Measurements from ENCODE around the gene CREB3L1.

Gene CREB3L1, protein sequence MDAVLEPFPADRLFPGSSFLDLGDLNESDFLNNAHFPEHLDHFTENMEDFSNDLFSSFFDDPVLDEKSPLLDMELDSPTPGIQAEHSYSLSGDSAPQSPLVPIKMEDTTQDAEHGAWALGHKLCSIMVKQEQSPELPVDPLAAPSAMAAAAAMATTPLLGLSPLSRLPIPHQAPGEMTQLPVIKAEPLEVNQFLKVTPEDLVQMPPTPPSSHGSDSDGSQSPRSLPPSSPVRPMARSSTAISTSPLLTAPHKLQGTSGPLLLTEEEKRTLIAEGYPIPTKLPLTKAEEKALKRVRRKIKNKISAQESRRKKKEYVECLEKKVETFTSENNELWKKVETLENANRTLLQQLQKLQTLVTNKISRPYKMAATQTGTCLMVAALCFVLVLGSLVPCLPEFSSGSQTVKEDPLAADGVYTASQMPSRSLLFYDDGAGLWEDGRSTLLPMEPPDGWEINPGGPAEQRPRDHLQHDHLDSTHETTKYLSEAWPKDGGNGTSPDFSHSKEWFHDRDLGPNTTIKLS

DNA sequence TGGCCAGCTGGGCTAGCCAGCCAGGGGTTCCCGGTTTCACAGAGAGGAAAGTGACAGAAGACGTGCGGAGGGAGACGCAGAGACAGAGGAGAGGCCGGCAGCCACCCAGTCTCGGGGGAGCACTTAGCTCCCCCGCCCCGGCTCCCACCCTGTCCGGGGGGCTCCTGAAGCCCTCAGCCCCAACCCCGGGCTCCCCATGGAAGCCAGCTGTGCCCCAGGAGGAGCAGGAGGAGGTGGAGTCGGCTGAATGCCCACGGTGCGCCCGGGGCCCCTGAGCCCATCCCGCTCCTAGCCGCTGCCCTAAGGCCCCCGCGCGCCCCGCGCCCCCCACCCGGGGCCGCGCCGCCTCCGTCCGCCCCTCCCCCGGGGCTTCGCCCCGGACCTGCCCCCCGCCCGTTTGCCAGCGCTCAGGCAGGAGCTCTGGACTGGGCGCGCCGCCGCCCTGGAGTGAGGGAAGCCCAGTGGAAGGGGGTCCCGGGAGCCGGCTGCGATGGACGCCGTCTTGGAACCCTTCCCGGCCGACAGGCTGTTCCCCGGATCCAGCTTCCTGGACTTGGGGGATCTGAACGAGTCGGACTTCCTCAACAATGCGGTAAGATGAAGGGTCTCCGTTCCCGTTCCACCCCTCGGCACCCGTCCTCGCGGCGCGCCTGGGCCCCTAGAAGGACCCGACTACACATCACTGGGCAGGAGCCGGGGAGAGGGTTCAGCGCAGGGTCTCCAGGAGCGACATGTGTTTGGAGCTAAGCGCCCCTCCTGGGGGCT is at the start of gene CREB3L1:
Gene CREB3L1, plus strand, starts transcription at position 41 of the 765 bp plus-strand sequence. Its CDS starts 450 bp downstream, at position 491.
- Mint-ChIP-seq H3K4me1 (peaks cover 16% of the 10 kb centered on the region), H3K27ac (peak within 1 kb of the TSS in 1 of 2 donors; percentile 63), H3K4me3 (peak within 1 kb of the TSS; percentile 59 to 67), H3K9me3 (no peaks in the 10 kb centered on the region), H3K27me3 (peaks cover 53% of the 10 kb centered on the region)
- DNase-seq (no peak), ATAC-seq (peak; percentile 51)

DNA sequence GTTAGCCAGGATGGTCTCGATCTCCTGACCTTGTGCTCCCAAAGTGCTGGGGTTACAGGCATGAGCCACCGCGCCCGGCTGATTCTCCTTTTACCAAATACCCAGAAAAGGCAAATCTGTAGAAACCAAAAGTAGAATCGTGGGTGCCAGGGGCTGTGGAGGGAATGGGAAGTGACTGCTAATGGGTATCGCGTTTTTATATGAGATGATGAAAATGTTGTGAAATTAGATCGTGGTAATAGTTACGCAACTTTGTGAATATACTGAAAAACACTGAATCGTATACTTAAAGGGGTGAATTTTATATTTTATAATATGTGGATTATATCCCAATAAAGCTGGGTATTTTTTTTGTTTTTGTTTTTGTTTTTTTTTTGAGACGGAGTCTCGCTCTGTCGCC is 48.2 kb upstream of the CREB3L1 start:
- Mint-ChIP-seq H3K4me1 (no peaks in the 10 kb centered on the region), H3K27me3 (peaks cover 45% of the 10 kb centered on the region), H3K9me3 (no peaks in the 10 kb centered on the region), H3K4me3 (no peak overlapping the region), H3K27ac (no peak overlapping the region)
- ATAC-seq (peak; percentile 48), DNase-seq (no peak)

DNA sequence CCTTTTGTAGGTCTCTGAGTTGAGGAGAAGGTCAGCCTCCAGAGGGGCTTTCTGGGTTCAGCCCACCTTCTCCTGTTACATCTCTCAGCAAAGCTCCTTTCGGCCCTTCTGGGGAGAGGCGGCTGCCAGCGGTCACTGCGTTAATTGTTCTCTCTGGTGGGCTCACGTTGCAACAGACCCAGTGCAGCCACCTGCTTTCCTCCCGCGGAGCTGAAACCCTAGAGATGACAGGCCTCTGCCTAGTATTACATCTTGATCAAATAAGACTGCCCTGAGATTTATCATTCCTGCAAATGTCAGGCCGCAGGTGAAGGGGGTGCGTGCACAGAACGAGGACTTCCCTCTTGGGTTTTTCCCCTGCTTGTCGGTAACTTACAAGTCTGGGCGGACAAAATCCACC is 43.2 kb upstream of the CREB3L1 start:
- no peak for ATAC-seq
- DNase-seq: no peak
- Mint-ChIP-seq H3K27ac (no peak overlapping the region), H3K27me3 (peaks cover 38% of the 10 kb centered on the region), H3K4me1 (peaks cover 23% of the 10 kb centered on the region), H3K4me3 (no peak overlapping the region), H3K9me3 (no peaks in the 10 kb centered on the region)

DNA sequence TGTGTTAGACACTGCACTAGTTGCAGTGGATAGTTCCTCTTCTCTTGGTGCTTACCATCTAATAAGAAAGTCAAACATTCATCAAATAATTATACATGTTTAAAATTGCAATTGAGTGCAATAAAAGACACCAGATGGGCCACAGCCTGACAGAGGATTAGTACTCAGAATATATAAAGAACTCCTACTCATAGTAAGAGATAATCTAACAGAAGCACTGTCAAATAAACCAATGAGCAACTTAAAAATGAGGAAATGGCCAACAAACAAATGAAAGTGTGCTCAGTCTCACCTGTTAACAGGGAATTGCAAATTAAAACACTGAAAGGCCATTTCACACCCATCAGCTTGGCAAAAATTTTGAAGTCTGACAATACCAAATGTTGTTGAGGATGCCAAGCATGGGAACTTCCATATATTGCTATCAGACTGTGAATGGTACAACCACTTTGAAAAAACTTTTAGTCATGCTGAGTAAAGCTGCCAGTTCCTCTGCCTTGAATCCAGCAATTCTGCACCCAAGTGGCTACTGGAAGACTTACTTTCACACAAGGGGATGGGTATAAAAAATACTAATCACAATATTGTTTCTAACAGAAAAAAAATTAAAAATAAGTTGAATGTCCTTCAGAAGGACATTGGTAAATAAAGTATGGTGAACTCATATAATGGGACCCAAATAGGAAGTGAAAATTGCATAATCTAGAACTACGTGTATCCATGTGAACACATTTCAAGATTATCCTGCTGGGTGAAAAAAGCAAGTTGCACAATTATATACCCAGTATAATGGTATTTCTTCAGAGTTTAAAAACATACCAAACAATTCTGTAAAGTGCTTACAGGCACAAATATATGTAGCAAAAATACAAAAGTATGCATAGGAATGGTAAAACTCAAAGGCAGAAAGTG is 41.4 kb upstream of the CREB3L1 start:
- Mint-ChIP-seq H3K4me3 (peak overlapping the region in 1 of 2 donors; percentile 35), H3K4me1 (peaks cover 32% of the 10 kb centered on the region), H3K27me3 (peaks cover 45% of the 10 kb centered on the region), H3K9me3 (no peaks in the 10 kb centered on the region), H3K27ac (no peak overlapping the region)
- ATAC-seq: no peak
- no peak for DNase-seq

DNA sequence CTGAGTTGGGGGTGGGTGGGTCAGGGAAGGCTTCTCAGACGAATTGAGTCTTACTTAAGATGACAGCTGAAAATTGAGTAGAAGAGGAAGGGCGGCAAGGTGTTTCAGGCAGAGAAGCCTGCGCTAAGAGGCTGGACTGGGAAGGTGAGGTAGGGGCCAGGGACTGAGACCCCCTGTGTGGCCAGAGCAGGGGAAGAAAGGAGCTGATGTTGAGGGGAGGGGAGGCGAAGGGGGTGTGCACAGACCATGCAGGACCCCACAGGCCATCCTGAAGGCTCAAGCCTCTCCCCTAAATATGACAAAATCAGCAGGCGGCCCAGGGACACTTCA is 40.6 kb upstream of the CREB3L1 start:
- DNase-seq (no peak), ATAC-seq (no peak)
- Mint-ChIP-seq H3K27ac (peak overlapping the region; percentile 36 to 95), H3K4me1 (peaks cover 39% of the 10 kb centered on the region), H3K9me3 (no peaks in the 10 kb centered on the region), H3K27me3 (peaks cover 45% of the 10 kb centered on the region), H3K4me3 (peak overlapping the region; percentile 84 to 90)

DNA sequence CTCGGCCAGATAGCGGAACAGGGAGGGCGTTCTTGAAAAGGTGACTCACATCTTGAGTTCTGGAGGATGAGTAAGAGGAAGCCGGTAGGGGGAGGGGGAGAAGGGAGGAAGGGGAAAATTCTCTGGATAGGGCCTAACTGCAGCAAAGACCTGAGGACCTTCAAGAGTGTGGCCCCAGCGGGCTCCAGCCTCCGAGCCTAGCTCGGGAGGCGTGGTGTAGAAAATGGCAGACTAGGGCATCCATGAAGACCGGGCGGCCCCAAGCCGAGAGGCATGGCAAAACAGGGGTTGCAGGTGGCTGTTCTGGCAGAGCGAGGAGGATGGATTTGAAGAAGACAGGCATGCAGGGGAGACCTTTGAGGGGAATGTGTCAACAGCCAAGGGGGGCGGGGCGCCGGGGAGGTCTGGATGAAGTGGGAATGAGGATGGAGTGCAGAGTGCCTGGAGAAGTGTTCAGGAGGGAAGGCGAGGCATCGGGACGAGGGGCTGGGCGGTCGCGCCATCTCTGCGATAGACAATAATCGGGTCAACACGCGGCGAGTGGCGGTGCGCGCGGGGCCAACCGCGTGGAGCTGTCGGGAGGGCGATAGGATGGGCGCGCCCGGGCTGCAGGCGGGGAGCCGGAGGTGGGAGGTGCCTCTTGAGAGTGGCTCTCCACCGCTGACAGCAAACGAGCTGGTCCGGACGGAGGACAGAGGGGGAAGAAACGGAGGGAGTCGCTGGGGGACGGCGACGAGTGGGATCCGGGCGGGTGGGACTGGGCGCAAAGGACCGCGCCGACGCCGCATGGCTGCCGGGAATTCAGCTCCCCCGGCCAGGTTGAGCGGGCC is 40.0 kb upstream of the CREB3L1 start:
- ATAC-seq (peak; percentile 73), DNase-seq (peak; percentile 70 to 75)
- peak overlapping the region; percentile 64 to 95 for H3K27ac Mint-ChIP-seq
- H3K4me3 Mint-ChIP-seq: peak overlapping the region; percentile 84 to 90
- peaks cover 45% of the 10 kb centered on the region for H3K27me3 Mint-ChIP-seq
- peaks cover 45% of the 10 kb centered on the region for H3K4me1 Mint-ChIP-seq
- no peaks in the 10 kb centered on the region for H3K9me3 Mint-ChIP-seq

DNA sequence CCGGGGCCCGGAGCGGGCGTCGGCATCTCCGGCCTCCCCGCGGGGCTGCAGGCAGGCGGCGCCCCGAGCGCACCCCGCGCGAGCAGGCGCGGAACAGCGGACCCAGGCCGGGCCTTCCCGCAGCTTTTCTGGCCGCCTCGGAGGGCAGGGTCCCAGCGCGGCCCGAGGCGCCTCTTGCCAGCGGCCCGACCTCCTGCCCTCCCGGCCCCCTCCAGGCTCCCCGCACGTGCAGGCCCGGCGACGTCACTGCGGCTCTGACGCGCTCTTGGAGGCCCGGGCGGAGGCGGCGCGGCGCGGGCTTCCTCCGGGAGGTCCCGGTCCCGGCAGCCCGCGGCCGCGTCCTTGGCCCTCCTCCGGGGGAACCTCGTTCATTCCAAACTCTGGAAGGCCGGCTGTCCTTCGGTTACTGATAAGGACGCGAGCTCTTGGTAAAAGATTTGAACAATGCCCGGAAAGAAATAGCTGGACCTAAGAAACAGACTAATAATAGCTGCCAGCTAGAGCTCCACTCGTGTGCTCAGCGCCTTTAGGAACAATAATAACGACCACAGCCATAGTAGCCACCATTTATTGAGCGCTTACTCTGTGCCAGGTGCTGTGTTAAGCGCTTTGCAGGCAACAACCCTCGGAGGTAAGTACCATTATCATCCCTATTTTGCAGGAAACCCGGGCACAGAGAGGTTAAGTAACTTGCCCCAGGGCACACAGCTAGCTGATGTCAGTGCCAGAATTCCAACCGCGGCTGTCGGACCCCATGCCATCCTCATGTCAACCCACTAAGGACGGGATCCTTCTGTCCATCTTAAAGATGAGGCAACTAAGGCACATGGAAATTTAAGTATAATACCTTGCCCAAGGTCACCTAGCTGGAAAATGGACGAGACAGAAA is 39.1 kb upstream of the CREB3L1 start:
- no peaks in the 10 kb centered on the region for H3K9me3 Mint-ChIP-seq
- DNase-seq (peak; percentile 72 to 75), ATAC-seq (peak; percentile 66)
- peak overlapping the region in 1 of 2 donors; percentile 14 for H3K27ac Mint-ChIP-seq
- H3K4me3 Mint-ChIP-seq: peak overlapping the region; percentile 60 to 71
- H3K27me3 Mint-ChIP-seq: peaks cover 36% of the 10 kb centered on the region
- H3K4me1 Mint-ChIP-seq: peaks cover 53% of the 10 kb centered on the region

DNA sequence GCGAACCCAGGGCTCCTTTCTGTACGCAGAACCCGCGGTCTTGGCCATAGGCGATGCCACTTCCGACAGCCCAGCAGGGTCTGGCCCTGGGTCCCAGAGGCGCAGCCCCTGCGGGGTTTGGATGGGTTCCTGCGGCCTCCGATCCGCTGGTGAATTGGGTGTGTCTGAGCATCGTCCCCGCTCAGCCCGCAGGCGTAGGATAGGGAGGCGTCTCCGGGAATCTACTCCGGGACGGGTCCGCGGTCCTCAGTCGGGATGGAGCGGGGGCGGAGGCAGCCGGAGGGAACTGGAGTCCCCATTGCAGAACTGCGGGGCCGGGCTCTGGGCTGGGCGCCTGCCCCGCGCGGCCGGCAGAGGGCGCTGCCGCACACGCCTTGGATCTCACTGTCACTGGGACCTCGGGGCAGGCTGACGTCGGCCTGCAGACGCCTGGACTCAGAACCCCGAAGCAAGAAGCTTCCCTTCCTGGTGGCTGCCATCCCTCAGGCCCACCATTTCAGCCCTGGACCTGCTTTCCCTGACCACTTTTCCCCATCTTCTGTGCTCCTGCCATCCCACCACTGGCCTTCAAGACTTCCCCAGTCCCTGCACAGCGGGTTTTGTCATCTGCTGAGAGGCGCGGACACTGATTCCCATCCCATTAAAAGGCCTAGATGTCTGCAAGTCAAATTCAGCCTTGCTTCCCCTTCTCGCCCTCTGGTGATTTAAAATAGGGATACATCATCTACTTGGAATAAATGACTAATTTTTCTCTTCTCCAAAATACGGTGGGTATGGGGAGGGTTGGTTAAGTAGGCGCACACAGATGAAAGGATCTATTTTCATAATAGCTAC is 38.3 kb upstream of the CREB3L1 start:
- Mint-ChIP-seq H3K4me3 (peak overlapping the region; percentile 60 to 71), H3K9me3 (no peaks in the 10 kb centered on the region), H3K27ac (no peak overlapping the region), H3K27me3 (peaks cover 32% of the 10 kb centered on the region), H3K4me1 (peaks cover 57% of the 10 kb centered on the region)
- peak; percentile 78 for ATAC-seq
- DNase-seq: peak; percentile 86 to 88

DNA sequence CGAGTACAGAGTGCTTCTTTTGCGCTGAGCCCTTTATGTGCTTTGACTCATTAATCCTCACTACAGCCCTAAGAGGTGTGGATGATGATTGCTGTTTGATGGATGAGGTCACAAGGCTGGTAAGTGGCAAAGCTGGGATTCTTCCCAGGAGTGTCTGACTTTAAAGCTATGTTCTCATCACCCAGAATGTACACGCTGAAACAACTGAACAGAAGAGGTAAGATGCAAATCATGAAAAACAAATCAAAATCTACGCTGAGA is 37.7 kb upstream of the CREB3L1 start:
- DNase-seq (no peak), ATAC-seq (no peak)
- Mint-ChIP-seq H3K27ac (no peak overlapping the region), H3K4me3 (peak overlapping the region; percentile 60 to 71), H3K27me3 (peaks cover 27% of the 10 kb centered on the region), H3K9me3 (no peaks in the 10 kb centered on the region), H3K4me1 (peaks cover 57% of the 10 kb centered on the region)

DNA sequence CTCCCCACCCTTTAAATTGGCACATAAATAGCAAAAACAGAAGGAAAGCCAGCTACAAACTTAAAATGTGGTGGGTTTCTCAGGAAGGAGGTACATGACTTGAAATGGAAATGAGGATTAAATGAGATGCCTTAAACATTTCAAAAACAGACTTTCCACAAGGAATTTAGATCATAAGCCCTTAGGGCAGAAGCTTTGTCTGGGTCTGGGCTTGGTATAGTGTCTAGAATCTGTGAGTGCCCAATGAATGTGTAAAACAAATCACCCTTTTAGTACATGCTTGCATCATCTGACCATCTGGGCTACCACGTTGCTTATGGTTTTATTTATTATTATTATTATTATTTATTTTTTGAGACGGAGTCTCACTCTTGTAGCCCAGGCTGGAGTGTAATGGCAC is 37.1 kb upstream of the CREB3L1 start:
- Mint-ChIP-seq H3K27ac (no peak overlapping the region), H3K4me1 (peaks cover 57% of the 10 kb centered on the region), H3K9me3 (no peaks in the 10 kb centered on the region), H3K27me3 (peaks cover 24% of the 10 kb centered on the region), H3K4me3 (no peak overlapping the region)
- ATAC-seq (no peak), DNase-seq (no peak)

DNA sequence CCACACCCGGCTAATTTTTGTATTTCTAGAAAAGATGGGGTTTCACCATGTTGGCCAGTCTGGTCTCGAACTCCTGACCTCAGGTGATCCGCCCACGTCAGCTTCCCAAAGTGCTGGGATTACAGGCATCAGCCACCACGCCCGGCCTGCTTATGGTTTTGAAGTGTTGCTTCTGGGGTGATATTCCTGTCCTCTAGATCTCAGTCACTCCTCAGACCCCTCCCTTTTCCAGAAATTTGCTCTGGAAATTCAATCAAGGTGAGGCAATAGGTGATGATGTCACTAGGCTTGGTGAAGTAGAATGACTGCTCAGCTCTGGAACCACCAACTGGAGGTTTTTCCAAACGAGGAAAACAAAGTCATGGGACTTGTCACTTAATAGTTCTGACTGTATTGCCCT is 36.6 kb upstream of the CREB3L1 start:
- no peak overlapping the region for H3K4me3 Mint-ChIP-seq
- no peaks in the 10 kb centered on the region for H3K9me3 Mint-ChIP-seq
- no peak overlapping the region for H3K27ac Mint-ChIP-seq
- H3K4me1 Mint-ChIP-seq: peaks cover 57% of the 10 kb centered on the region
- ATAC-seq: no peak
- peaks cover 23% of the 10 kb centered on the region for H3K27me3 Mint-ChIP-seq
- no peak for DNase-seq

DNA sequence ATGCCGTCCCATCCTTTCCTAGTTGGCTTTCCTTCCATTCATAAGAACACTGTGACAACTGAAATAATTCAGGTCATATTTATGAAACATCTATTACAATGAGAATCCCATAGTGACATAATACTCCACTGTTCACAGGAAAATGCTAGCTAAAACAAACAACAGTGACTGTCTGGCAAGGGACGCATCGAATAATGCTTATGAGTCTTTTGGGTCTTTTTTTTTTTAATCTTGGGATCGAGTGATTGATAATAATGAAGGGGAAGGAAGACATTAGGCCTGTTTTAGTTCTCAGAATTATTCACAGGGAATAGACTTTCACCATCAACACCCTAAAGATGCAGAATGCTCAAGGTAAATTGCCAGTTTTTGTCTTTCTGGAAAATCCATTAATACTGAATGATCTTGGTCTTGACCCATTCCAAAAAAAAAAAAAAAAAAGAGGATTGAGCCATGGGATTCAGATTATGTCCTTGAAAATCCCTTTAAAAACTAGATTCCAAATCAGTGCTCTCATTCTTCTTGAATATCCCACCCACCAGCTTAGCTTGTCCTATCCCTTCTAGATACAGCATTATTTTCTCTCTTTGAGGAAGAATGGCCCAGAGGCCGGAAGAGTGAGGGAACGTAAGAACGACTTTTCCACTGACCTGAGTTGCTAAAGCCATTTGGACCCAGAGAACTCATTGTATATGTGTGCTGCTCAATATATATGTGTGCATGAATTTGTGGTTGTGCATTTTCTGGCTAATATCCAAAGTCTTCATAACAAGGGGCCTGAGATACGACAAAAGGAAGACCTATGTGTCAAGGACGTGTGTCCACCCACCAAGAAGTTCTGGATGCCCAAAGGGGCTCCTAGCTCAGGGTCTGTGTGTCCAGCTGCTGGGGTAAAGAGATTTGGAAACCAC is 35.2 kb upstream of the CREB3L1 start:
- ATAC-seq (no peak), DNase-seq (no peak)
- peaks cover 13% of the 10 kb centered on the region for H3K27me3 Mint-ChIP-seq
- peak overlapping the region; percentile 93 for H3K4me3 Mint-ChIP-seq
- peaks cover 46% of the 10 kb centered on the region for H3K4me1 Mint-ChIP-seq
- no peaks in the 10 kb centered on the region for H3K9me3 Mint-ChIP-seq
- peak overlapping the region; percentile 99 to 100 for H3K27ac Mint-ChIP-seq
